Right atrium auricular region (tissue), 2 donors: ENCODE measurements around the gene HSPG2. TPM values are rescaled to one million over a fixed set of nuclear protein-coding genes. Genes with fewer than 3 reads are reported as not detected.
A peak's percentile ranks its signal among the peaks of the same experiment; 100 is the strongest.

Experiments used
- DNase-seq: peaks from one replicate; pipeline ENCODE4 v3.0.0-alpha.2; 2019; ENCODE audit warnings: low spot score
- H3K27ac ChIP-seq, 2 donors: fragments of 200-600 bp; sonication (generic); 1 replicate in 1 of 2; 2 replicates in 1 of 2; pipeline ENCODE4 v1.5.1; 2016 to 2019
- H3K27me3 ChIP-seq, 2 donors: fragments of 200-600 bp; sonication (generic); one replicate each; pipeline versions ENCODE4 v1.5.1 to v1.6.0; 2017 to 2019
- H3K36me3 ChIP-seq: fragments of 200-600 bp; sonication (generic); one replicate; pipeline ENCODE4 v1.5.1; 2016
- H3K4me1 ChIP-seq, 2 donors: fragments of 200-600 bp; sonication (generic); one replicate each; pipeline versions ENCODE4 v1.5.1 to v1.6.0; 2017 to 2019
- H3K4me3 ChIP-seq, 2 donors: fragments of 200-600 bp; sonication (generic); 1 replicate in 1 of 2; 2 replicates in 1 of 2; pipeline ENCODE4 v1.5.1; 2017 to 2019; ENCODE audit warnings: mild to moderate bottlenecking in 1 of 2, moderate library complexity in 1 of 2
- H3K9me3 ChIP-seq, 2 donors: fragments of 200-600 bp; sonication (generic); one replicate each; pipeline ENCODE4 v1.5.1; 2019
- CTCF ChIP-seq, 2 donors: fragments of 200-600 bp; sonication (generic); IDR thresholded peaks; one replicate each; pipeline ENCODE4 v1.5.1; 2019; ENCODE audit warnings: antibody characterized with exemption in 2 of 2
- total RNA-seq, 2 donors: library from RNA; depleted of rRNA; stranded (reverse); fragments of >200 nt; gene quantifications; one replicate each; pipeline ENCODE4 v1.1.0, GENCODE V29; 2016

HSPG2 gene
- total RNA-seq, 2 donors from 2014 or later, result 424 to 557 TPM

- Histone ChIP-seq H3K4me3 (no peak overlapping the region), H3K9me3 (no peaks in the 10 kb centered on the region), H3K27me3 (no peaks in the 10 kb centered on the region), H3K36me3 (peaks cover 61% of the 10 kb centered on the region), H3K4me1 (peaks cover 0 to 80% of the 10 kb centered on the region in 2 donors), H3K27ac (peak overlapping the region; percentile 91 to 94)
- TF ChIP-seq CTCF (IDR thresholded peaks at IDR 0.05), result no peak
- no peak for DNase-seq
Observed at GRCh38 chr1:21896026-21896425, 41.1 kb downstream of the HSPG2 start.

GRCh38 chr1:21894034-21894881, 42.9 kb downstream of the HSPG2 start:
- peak overlapping the region; percentile 91 to 94 for H3K27ac ChIP-seq
- H3K36me3 ChIP-seq, result peaks cover 78% of the 10 kb centered on the region
- DNase-seq, result no peak
- H3K4me1 ChIP-seq, result peaks cover 0 to 62% of the 10 kb centered on the region in 2 donors
- no peak overlapping the region for H3K4me3 ChIP-seq
- no peak for TF ChIP-seq CTCF (IDR thresholded peaks at IDR 0.05)
- no peaks in the 10 kb centered on the region for H3K9me3 ChIP-seq
- H3K27me3 ChIP-seq, result no peaks in the 10 kb centered on the region

- DNase-seq, result no peak
- peaks cover 0 to 52% of the 10 kb centered on the region in 2 donors for H3K4me1 ChIP-seq
- H3K9me3 ChIP-seq, result no peaks in the 10 kb centered on the region
- H3K4me3 ChIP-seq, result no peak overlapping the region
- no peaks in the 10 kb centered on the region for H3K27me3 ChIP-seq
- H3K36me3 ChIP-seq, result peaks cover 86% of the 10 kb centered on the region
- no peak for TF ChIP-seq CTCF (IDR thresholded peaks at IDR 0.05)
- H3K27ac ChIP-seq, result peak overlapping the region; percentile 91 to 94
Observed at GRCh38 chr1:21893046-21893805, 43.9 kb downstream of the HSPG2 start.

- peak overlapping the region; percentile 1 to 17 for H3K27ac ChIP-seq
- H3K27me3 ChIP-seq, result no peaks in the 10 kb centered on the region
- no peak for TF ChIP-seq CTCF (IDR thresholded peaks at IDR 0.05)
- H3K9me3 ChIP-seq, result no peaks in the 10 kb centered on the region
- no peak for DNase-seq
- H3K4me3 ChIP-seq, result no peak overlapping the region
- H3K4me1 ChIP-seq, result peaks cover 0 to 38% of the 10 kb centered on the region in 2 donors
- peaks cover 96% of the 10 kb centered on the region for H3K36me3 ChIP-seq
Observed at GRCh38 chr1:21891621-21892479, 45.3 kb downstream of the HSPG2 start.

- H3K4me3 ChIP-seq, result no peak overlapping the region
- no peaks in the 10 kb centered on the region for H3K9me3 ChIP-seq
- peak overlapping the region in 1 of 2 donors; percentile 1 for H3K27ac ChIP-seq
- peaks cover 0 to 31% of the 10 kb centered on the region in 2 donors for H3K4me1 ChIP-seq
- H3K36me3 ChIP-seq, result peaks cover 99% of the 10 kb centered on the region
- no peaks in the 10 kb centered on the region for H3K27me3 ChIP-seq
- TF ChIP-seq CTCF (IDR thresholded peaks at IDR 0.05), result no peak
- DNase-seq, result no peak
Observed at GRCh38 chr1:21891081-21891480, 46.0 kb downstream of the HSPG2 start.
